Epithelial cell of proximal tubule (primary cell): ENCODE results near the gene PLEKHA3. TPM values are rescaled to one million over a fixed set of nuclear protein-coding genes. Genes with fewer than 3 reads are reported as not detected.
"Not testable (repeated sequence)": the region's sequence is repeated elsewhere in the genome, so short reads cannot be mapped to it uniquely, and the experiment has no call there.

Source experiments
- DNase-seq: peaks from one replicate; pipeline ENCODE4 v3.0.0-alpha.2; 2011; ENCODE audit warnings: low read depth
- H3K4me3 ChIP-seq: 2 replicates; pipeline ENCODE4 v1.5.1; 2011; ENCODE audit warnings: low read depth, mild to moderate bottlenecking, low read length
- CTCF ChIP-seq: conservative IDR thresholded peaks from 2 replicates; pipeline ENCODE4 v1.5.1; 2012; ENCODE audit warnings: low read depth, mild to moderate bottlenecking, low read length
- total RNA-seq: library from RNA; depleted of rRNA; stranded (reverse); fragments of >200 nt; gene quantifications from 2 replicates; pipeline ENCODE4 v1.2.3, GENCODE V29; 2015

PLEKHA3 gene
- total RNA-seq, 1 donor from 2014 or later = 13.7 TPM

GRCh38 chr2:178522950-178523595, 42.8 kb downstream of the PLEKHA3 start:
- DNase-seq = peak; percentile 29
- TF ChIP-seq CTCF = peak; percentile 85
- H3K4me3 ChIP-seq = peak overlapping the region; percentile 79

DNA sequence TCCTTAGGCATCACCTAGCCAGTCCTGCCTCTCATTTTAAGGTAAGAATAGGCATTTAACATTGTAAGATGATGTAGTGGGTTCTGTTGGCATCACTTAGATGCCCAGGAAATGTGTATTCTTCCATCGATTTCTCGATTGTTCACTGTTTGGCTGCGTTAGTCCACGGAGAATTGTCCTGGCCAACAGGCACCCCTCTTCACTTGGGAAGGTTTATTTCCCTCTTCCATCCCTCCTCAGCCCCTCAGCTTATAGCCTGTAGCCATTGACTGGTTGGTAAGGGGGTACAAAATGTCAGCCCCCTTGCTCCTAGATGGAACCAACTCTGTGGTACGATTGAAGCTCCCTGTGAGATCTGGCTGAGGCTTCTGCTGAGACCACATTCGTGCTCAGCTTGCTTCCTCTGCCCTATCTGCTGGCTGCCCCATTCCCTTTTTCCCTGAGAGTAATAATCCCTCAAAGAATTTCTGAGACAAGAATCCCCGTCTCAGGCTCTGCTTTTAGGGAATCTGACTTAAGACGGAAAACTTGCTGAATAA, 43.4 kb downstream of the PLEKHA3 start:
- DNase-seq = no peak
- peak overlapping the region; percentile 79 for H3K4me3 ChIP-seq
- no peak for TF ChIP-seq CTCF

GRCh38 chr2:178525010-178525409, 44.8 kb downstream of the PLEKHA3 start:
- H3K4me3 ChIP-seq, DNase-seq: not testable (repeated sequence)

- not testable (repeated sequence) for H3K4me3 ChIP-seq, DNase-seq
Measured at GRCh38 chr2:178525460-178525859, 45.2 kb downstream of the PLEKHA3 start.

- no peak for TF ChIP-seq CTCF
- no peak overlapping the region for H3K4me3 ChIP-seq
- DNase-seq = no peak
Measured at GRCh38 chr2:178526256-178526655, 46.0 kb downstream of the PLEKHA3 start.

GRCh38 chr2:178527592-178527991, 47.3 kb downstream of the PLEKHA3 start:
- DNase-seq = no peak

DNA sequence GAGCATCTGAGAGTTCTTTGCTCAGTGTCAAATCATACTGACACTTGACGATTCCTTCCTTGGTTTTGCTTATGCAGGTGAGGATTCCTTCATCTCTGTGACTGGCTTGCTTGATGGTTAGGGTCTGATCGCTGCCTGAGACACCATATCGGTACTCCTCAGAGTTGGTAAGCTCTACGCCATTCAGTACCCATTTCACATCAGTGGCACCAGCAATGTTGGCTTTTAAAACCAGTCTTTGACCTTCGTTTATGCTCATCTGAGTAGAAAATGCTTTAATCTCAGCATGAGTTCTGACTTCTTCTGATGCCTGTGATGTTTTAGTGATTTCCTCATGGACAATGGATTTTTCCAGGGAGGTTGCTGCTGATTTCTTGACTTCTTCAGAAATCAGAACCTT, 48.4 kb downstream of the PLEKHA3 start:
- no peak overlapping the region for H3K4me3 ChIP-seq
- DNase-seq = no peak
- TF ChIP-seq CTCF = no peak

More at GRCh38 chr2:178527592-178527991, 47.3 kb downstream of the PLEKHA3 start:
- TF ChIP-seq CTCF = no peak
- no peak overlapping the region for H3K4me3 ChIP-seq

- no peak for TF ChIP-seq CTCF
- DNase-seq = no peak
- H3K4me3 ChIP-seq = no peak overlapping the region
Measured at GRCh38 chr2:178529194-178529593, 48.9 kb downstream of the PLEKHA3 start.
